Tibial nerve (tissue), 3 donors: Measurements from ENCODE around the gene TMIGD3.

Experiments used
- CTCF ChIP-seq, 5 experiments: fragments of 200-600 bp in 3 of 5; fragments of 450-650 bp in 2 of 5; sonication (generic) in 3 of 5; IDR thresholded peaks; one replicate each; pipeline ENCODE4 v1.5.1; 2016 to 2019; ENCODE audit warnings: antibody characterized with exemption in 5 of 5, mild to moderate bottlenecking in 3 of 5, moderate library complexity in 2 of 5
- POLR2A ChIP-seq, 2 donors: fragments of 450-650 bp; IDR thresholded peaks; one replicate each; pipeline ENCODE4 v1.6.1; 2017; ENCODE audit warnings: antibody characterized with exemption in 2 of 2, mild to moderate bottlenecking in 2 of 2, moderate library complexity in 2 of 2

DNA sequence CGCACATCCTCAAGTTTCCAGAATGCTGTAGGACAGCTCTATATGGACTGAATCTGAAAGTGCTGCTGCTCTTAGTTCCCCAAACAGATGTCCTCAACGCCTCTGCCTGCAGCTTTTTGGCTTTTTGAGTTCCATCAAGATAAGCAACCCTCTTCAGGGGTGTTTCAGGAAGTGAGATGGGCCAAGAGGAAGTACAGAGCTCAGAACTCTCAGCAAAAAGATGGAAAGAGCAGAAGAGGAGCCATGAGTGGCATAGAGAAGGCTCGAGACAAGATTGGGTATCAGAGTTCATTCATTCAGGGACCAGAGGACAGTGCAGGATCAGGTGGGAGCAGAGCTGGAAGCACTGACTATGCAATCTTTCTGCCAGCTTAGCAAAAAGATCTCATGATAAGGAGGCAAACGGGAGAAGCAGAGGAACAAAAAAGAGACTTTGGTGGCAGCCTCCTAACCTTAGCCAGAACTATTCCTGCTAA is at the start of gene TMIGD3, which contains the start of gene ADORA3:
- no peak for TF ChIP-seq CTCF (IDR thresholded peaks at IDR 0.05)
- peak in 1 of 2 donors; percentile 31 for TF ChIP-seq POLR2A (IDR thresholded peaks at IDR 0.05)
